HG02642 (cell line): ENCODE results near the gene AKAP6.
"Not testable (repeated sequence)": the region's sequence is repeated elsewhere in the genome, so short reads cannot be mapped to it uniquely, and the experiment has no call there.

ENCODE experiments used
- ATAC-seq: cut with Tn5 transposase; IDR thresholded peaks from one replicate; pipeline ENCODE4 v1.9.1; 2021; ENCODE audit warnings: mild to moderate bottlenecking; ENCODE audit not compliant: unreplicated experiment, poor library complexity

AKAP6 gene

DNA sequence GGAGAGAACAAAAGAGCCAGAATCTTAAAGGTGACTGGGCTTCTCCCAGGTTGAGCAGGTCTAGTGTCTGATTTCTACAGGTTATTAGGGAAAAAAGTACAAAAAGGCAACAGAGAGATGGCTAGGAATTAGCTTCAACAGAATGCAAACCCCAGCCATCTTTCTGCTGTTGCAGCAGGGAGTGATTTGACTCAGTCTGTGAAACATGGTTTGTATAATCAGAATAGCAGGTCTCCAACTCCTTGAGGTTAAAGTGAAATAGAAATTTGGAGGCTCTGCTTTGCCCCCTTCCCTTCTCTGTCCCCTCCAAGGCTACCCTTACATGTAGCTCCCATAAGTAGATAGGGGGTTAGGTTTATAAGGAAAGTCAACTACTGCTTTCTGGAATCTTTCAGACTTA lies 105.8 kb downstream of the AKAP6 start:
- ATAC-seq, result no peak

DNA sequence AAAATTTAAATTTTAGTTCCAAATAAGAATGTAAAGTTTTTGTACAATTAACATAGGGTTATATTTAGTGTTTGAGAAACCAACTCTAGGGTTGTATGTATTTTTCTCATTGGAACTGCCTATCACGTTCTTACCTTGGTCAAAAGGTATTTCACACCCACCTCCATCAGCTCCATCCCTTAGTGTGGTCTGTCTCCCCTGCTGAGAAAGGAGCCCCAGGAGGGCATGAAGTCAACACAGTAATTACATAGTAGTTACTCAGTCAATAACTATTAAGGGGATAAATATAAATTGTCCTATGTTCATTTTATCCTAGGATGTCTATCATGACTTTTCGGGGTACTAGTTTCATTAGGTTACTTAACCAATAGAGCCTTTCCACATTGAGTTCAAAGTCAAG lies 106.3 kb downstream of the AKAP6 start:
- no peak for ATAC-seq

GRCh38 chr14:32436993-32437392 lies 107.9 kb downstream of the AKAP6 start:
- ATAC-seq, result no peak

DNA sequence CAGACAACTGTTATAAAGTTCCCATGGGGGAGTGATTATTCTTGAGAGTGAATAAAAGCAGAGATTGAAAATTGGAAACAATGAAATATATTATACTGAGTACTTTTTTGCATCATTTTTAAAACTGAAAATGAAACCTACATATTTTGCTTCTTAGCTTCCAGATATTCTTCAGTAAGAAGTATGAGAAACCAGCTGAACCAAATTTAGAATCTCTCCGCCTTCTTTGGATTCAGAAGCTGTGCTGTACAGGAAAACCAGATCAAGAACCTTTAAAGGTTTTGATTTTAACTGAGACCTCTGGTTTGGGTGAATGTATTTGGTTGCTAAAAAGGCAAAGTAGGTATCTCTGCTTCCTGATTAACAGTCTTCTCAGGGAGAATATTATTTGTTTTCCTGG lies 109.4 kb downstream of the AKAP6 start:
- ATAC-seq, result no peak

DNA sequence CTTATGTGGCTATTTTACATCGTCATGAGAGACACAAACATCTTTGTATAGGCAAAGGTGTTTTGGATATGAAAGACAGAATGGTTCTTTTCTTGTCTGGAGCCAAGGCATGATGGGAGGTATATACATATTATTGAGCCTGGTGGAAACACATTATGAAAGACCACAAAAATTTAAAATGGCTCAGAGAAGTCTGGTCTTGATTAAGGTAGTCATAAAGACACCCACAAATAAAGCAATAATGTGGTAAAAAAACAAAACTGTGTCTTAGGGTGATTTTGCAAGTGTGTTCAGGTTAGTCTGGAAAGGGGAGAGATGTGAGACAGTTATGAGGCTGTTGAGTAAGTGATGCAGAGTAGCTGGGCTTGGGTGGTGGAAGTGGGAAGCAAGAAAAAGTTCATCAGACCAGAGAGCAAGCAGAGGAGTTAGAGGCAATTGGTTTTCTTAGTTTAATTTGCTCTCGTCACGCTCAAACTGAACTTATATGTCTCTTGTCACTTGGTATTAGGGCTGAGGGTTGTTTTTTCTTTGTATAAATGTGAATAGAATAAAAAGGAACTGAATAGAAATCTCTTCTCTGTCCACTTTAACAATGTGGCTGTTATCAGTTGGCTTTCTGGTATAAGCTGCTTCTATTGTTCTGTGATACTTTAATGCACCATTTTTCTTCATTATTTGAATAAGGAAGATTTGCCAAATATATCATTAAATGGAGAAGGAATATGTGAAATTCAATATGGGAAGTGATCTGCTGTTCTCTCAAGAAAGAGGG lies 115.0 kb downstream of the AKAP6 start:
- no peak for ATAC-seq

GRCh38 chr14:32447371-32447770 lies 118.3 kb downstream of the AKAP6 start:
- ATAC-seq, result no peak

DNA sequence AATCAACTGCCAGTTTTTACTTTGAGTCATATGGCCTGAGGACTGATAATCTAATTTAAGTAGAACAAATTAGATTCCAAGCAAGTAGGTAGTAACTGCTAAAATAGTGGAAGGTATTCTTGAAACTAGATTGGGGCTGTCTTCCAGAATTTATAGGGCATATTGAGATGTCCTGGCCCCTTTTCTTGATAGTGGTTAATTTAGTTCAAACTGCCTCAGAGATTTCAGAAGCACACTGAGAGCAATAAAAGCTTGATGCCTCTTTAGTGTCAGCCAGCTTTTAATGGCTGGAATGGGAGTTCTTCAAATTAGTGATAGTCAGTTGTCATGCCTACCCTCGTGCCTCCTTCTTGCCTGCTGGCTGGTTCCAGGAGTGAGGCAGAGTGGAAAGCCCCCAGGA lies 120.5 kb downstream of the AKAP6 start:
- ATAC-seq, result no peak

DNA sequence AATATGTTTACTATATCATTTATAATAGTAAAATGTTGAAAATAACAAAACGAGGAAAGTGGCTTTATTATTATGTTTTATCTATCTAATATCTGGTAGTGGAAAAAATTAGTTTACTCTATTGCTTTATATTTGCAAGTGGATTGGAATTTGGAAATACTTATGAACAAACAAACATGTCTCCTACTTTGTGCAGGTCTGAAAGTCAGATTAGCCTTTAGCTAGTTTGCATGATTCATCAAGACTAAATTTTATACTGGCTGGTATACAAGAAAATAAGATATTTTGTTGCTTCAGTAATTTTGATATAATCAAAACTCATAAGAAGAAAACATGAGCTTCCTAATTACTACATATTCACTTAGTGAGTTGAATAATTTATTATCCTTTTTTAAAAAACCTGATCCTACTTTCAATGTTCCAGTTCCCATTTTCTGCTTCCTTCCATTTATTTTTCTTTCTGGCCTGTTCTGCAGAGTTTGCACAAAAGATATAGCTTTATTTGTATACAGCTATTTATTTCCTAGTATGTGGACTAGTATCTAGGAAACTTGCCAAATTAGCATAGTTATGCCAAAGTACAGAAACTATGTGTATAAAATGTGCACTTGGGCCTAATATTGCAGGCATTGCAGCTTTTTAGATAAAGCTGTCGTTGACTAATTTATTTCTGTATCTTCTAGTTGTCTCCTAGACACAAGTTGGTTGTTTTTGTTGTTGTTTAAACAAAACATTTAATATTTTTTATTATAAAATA lies 122.0 kb downstream of the AKAP6 start:
- no peak for ATAC-seq

- no peak for ATAC-seq
Measured at GRCh38 chr14:32453857-32454810, 125.0 kb downstream of the AKAP6 start.

- no peak for ATAC-seq
Measured at GRCh38 chr14:32457213-32457920, 128.3 kb downstream of the AKAP6 start.

GRCh38 chr14:32458720-32459119 lies 129.6 kb downstream of the AKAP6 start:
- no peak for ATAC-seq

DNA sequence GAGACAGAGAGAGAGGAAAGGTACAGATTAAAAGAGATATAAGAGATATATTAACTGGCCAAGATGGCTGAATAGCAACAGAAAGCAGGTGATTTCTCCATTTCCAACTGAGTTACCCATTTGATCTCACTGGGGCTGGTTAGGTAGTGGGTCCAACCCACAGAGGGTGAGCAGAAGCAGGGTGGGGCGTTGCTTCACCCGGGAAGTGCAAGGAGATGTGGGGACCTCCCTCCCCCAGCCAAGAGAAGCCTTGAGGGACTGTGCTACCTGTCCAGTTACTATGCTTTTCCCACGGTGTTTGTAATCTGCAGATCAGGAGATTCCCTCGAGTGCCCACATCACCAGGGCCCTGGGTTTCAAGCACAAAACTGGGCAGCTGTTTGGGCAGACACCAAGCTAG lies 131.2 kb downstream of the AKAP6 start:
- ATAC-seq, result no peak

- not testable (repeated sequence) for ATAC-seq
Measured at GRCh38 chr14:32462553-32462952, 133.5 kb downstream of the AKAP6 start.

DNA sequence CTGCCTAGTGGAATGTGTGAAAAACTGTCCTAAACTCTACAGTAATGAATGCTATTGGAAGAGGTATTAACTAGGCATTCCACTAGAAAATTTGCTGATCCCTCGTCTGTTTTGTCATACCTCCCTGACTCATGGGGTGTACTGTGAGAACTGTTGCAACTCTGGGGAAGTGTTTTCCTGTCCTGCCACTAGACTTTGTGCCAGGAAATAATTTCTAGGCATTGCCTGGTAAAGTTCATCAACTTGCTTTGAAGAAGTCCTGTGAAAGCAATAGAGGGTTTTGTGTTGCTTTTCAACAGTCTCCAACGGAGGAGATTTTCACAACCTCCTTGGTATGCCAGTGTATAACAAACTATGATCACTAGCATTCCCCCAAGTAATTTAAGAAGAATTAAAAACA lies 139.9 kb downstream of the AKAP6 start:
- ATAC-seq, result no peak

DNA sequence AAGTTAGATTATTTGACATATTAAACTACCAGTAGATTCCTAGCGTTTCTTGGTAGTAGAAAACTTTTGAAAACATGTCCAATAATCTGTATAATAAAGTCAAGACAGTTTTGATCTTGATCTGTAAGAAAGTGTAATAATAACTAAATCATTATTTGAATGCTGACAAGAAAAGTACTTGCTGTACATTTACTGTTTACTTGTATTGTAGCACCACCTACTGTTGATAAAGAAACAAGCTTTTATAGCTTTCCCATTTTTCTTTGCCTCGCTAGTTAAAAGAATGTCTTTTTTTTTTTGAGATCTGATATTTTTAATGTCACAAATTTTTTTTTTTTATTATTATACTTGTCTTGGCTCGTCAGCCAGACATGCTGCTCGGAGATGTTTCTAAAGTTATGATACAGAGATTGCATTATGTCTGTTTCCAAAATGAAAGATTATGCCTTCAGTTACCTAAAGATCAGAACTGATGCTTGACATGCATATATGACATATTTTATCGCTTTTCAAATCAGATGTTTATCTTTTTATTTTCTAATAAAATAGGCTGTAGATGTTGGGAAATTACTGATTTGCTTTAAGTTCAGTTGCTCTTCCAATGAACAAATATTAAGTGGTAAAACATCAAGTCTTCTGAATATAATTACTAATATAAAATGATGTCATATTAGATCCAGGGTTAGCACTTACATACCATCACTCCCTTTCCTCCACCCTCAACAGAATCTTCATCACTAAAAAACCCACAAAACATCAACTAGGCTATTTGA lies 140.5 kb downstream of the AKAP6 start:
- no peak for ATAC-seq

- ATAC-seq, result no peak
Measured at GRCh38 chr14:32470161-32470715, 141.1 kb downstream of the AKAP6 start.

- no peak for ATAC-seq
Measured at GRCh38 chr14:32471181-32471580, 142.1 kb downstream of the AKAP6 start.

DNA sequence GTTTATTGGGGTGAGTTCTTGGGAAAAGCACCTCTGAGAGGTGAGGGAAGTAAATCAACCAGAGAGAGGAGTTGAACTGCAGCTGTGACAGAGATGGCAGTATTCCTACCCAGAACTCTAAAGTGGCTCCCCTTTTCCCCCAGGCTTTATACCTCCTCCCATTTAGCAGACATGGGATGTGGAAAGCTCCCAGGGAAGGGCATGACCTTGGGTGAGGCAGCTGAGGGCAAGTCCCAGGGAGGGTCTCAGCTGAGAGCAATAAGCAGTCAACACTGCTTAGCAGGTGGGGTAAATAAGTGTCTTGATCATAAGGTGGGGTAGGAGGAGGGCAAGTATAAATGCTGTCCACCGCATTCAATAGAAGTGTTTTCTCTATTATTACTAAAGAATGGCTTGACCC lies 143.0 kb downstream of the AKAP6 start:
- ATAC-seq, result no peak
